Measurements from ENCODE around the gene PXMP2.

PXMP2 gene

GRCh38 chr12:132662901-132663755 is 24.3 kb upstream of the PXMP2 start:
- TF ChIP-seq, protein P1, sequence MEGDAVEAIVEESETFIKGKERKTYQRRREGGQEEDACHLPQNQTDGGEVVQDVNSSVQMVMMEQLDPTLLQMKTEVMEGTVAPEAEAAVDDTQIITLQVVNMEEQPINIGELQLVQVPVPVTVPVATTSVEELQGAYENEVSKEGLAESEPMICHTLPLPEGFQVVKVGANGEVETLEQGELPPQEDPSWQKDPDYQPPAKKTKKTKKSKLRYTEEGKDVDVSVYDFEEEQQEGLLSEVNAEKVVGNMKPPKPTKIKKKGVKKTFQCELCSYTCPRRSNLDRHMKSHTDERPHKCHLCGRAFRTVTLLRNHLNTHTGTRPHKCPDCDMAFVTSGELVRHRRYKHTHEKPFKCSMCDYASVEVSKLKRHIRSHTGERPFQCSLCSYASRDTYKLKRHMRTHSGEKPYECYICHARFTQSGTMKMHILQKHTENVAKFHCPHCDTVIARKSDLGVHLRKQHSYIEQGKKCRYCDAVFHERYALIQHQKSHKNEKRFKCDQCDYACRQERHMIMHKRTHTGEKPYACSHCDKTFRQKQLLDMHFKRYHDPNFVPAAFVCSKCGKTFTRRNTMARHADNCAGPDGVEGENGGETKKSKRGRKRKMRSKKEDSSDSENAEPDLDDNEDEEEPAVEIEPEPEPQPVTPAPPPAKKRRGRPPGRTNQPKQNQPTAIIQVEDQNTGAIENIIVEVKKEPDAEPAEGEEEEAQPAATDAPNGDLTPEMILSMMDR (IDR thresholded peaks at IDR 0.05; ENCODE audit: extremely low read depth, missing control alignments): no peak
- DNase-seq (ENCODE audit: low spot score): no peak

- TF ChIP-seq, protein P1 (IDR thresholded peaks at IDR 0.05; ENCODE audit: extremely low read depth, missing control alignments): no peak
- DNase-seq (ENCODE audit: low spot score): no peak
These were observed 22.9 kb upstream of the PXMP2 start for GRCh38 chr12:132664206-132665148.

- no peak for DNase-seq (ENCODE audit: low spot score)
- TF ChIP-seq, protein P1 (IDR thresholded peaks at IDR 0.05; ENCODE audit: extremely low read depth, missing control alignments): no peak
These were observed 22.3 kb upstream of the PXMP2 start for GRCh38 chr12:132665149-132665491.

- DNase-seq (ENCODE audit: low spot score): no peak
- TF ChIP-seq, protein P1 (IDR thresholded peaks at IDR 0.05; ENCODE audit: extremely low read depth, missing control alignments): no peak
These were observed 21.6 kb upstream of the PXMP2 start for GRCh38 chr12:132665794-132666193.

DNA sequence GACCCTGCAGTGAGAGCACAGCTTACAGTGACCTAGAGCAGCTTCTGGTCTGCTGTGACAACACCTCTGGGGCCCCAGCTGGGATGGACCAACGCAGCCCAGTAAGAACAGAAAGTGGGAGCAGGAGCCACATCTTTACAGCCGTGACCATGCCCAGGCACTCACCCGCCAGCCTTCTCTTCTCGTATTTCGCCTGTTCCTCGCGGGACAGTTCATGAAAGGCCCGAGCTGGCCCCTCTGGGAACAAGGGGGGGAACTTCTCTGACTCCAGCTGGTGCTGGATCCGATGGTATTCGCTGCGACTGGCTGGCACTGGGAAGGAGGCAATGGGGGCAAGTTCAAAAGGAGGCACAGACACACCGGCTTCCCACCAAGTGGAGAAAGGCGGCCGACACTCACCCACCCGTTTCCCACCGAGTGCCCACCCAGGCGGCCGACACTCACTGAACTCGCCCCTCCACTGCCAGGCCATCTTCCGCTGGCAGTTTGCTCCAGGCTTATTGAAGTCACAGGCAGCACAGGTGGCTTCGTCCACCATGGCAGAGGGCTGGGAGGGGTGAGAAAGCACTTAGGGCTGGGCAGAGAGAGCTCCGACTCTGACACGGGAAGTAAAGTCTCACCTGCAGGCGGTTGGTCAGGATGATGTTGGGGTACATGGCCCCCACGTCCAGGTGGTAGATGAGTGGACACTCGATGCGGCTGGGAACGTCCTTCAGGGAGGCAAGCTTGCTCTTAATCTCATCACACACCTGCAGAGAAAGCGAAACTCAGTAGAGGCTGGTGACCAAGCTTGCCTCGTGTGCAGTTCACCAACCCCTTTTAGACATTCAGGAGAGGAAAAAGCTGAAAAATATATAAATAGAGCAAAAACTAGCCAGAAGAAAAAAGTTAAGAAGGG is 18.9 kb upstream of the PXMP2 start:
- TF ChIP-seq, protein P1 (IDR thresholded peaks at IDR 0.05; ENCODE audit: extremely low read depth, missing control alignments): no peak
- DNase-seq (ENCODE audit: low spot score): no peak

DNA sequence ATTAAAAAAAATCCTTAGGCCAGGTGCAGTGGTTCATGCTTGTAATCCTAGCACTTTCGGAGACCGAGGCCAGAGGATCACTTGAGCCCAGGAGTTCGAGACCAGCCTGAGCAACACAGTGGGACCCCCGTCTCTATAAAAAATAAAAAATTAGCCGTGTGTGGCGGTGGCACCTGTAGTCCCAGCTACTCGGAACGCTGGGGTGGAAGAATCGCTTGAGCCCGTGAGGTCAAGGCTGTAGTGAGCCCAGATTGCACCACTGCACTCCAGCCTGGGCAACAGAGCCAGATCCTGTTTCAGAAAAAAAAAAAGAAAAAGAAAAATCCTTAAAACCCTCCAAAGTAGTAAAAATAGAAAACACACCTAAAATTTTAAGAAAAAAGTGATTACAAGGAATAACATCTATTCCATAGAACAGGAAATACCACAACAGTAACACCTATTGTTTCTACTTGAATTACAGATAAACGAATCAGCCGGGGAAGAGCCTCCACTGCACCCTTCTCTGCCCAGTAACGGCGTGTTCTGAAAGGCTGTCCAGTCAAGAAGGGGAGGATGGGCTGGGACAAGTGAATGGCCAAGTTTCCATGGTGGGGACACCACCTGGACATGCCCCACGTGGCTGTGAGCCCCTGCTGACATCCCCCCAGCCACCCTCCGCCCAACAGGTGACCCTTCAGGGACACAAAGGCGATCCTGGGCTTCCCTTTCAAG is 18.1 kb upstream of the PXMP2 start:
- no peak for DNase-seq (ENCODE audit: low spot score)
- TF ChIP-seq, protein P1 (IDR thresholded peaks at IDR 0.05; ENCODE audit: extremely low read depth, missing control alignments): no peak
